ENCODE results near the gene FAM8A1.
A peak's percentile ranks its signal among the peaks of the same experiment; 100 is the strongest.

FAM8A1 gene

DNA sequence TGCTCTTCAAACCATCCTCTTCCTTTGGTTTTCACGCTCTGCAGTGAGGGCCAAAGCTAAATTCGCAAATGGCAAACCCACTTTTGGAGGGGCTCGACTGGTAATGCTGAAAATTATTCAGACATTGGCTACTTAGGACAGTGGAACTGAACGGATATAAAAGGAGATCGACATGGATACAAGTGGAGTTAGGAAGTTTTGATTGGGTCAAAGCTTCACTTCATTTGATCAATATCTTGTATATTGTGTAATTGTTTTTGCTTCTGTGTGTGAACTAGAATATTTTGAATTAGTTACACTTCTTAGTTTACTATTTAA lies 1.2 kb downstream of the FAM8A1 start:
- Histone ChIP-seq H2AK5ac (ENCODE audit: low read length) (no peak overlapping the region), H4K8ac (ENCODE audit: low read depth, low read length) (no peak overlapping the region), H3K4me1 (ENCODE audit: control insufficient read depth in 1 of 2, insufficient read depth in 2 of 2, low read length in 2 of 2) (peaks cover 0 to 8% of the 10 kb centered on the region in 2 experiments), H3K23ac (ENCODE audit: low read length) (no peak overlapping the region), H3K18ac (ENCODE audit: low read length) (no peak overlapping the region), H2BK120ac (ENCODE audit: insufficient read depth, low read length, poor library complexity) (no peak overlapping the region), H2BK5ac (ENCODE audit: low read depth, low read length, poor library complexity) (no peak overlapping the region), H2AFZ (ENCODE audit: insufficient read depth, low read length, poor library complexity) (peak overlapping the region; percentile 75), H3K79me1 (ENCODE audit: low read length) (peaks cover 6% of the 10 kb centered on the region), H3K9ac (ENCODE audit: low read length) (peak overlapping the region; percentile 11), H2BK12ac (ENCODE audit: low read length) (no peak overlapping the region), H3K27ac (ENCODE audit: low read depth, low read length) (no peak overlapping the region), H4K91ac (ENCODE audit: low read depth, low read length) (no peak overlapping the region), H3K4ac (ENCODE audit: low read depth, low read length) (no peak overlapping the region), H3K79me2 (ENCODE audit: control insufficient read depth, insufficient read depth, low read length, poor library complexity) (peaks cover 2% of the 10 kb centered on the region), H4K12ac (ENCODE audit: low read depth, low read length) (no peak overlapping the region), H3K27me3 (ENCODE audit: insufficient read depth, low read length) (no peaks in the 10 kb centered on the region), H3K14ac (ENCODE audit: low read length) (no peak overlapping the region), H3K4me2 (ENCODE audit: low read length) (peak overlapping the region; percentile 96), H3K9me3 (ENCODE audit: insufficient read depth, low read depth, low read length) (no peaks in the 10 kb centered on the region), H3K4me3 (ENCODE audit: low read depth, low read length) (no peak overlapping the region), H3K36me3 (ENCODE audit: control insufficient read depth in 1 of 2, insufficient read depth in 2 of 2, low read length in 2 of 2) (peaks cover 0 to 2% of the 10 kb centered on the region in 2 experiments)
- peak in 1 of 2 donors; percentile 18 for DNase-seq
- no CpG with 5 or more reads among the region's 5 CpGs for WGBS (ENCODE audit: extremely low coverage, insufficient coverage, insufficient read length)

DNA sequence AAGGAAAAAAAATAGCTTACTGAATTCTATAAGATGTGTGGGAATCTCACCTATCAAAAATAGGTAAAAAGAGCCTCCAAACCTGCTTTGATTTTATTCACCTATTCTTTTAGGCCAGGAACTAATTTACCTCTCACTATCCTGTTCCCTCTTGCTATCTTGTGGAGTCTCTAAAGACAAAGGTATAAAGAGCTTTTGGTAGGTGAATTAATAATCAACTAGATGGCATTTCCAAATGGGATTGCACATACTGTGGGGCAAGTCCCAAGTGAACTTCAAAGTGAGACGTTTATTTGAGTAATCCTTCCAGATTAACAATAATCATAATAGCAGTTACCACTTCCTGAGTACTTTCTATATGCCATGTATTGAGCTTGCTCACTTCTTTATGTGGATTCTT lies 2.8 kb downstream of the FAM8A1 start:
- Histone ChIP-seq H2BK120ac (ENCODE audit: insufficient read depth, low read length, poor library complexity) (no peak overlapping the region), H3K9me3 (ENCODE audit: insufficient read depth, low read depth, low read length) (no peaks in the 10 kb centered on the region), H3K27me3 (ENCODE audit: insufficient read depth, low read length) (no peaks in the 10 kb centered on the region), H2AFZ (ENCODE audit: insufficient read depth, low read length, poor library complexity) (no peak overlapping the region), H2BK12ac (ENCODE audit: low read length) (no peak overlapping the region), H3K23ac (ENCODE audit: low read length) (no peak overlapping the region), H3K14ac (ENCODE audit: low read length) (no peak overlapping the region), H3K79me2 (ENCODE audit: control insufficient read depth, insufficient read depth, low read length, poor library complexity) (peaks cover 2% of the 10 kb centered on the region), H4K91ac (ENCODE audit: low read depth, low read length) (no peak overlapping the region), H3K4me2 (ENCODE audit: low read length) (no peak overlapping the region), H3K79me1 (ENCODE audit: low read length) (peaks cover 6% of the 10 kb centered on the region), H2BK5ac (ENCODE audit: low read depth, low read length, poor library complexity) (no peak overlapping the region), H3K36me3 (ENCODE audit: control insufficient read depth in 1 of 2, insufficient read depth in 2 of 2, low read length in 2 of 2) (peaks cover 0 to 2% of the 10 kb centered on the region in 2 experiments), H3K4me3 (ENCODE audit: low read depth, low read length) (no peak overlapping the region), H3K9ac (ENCODE audit: low read length) (no peak overlapping the region), H3K18ac (ENCODE audit: low read length) (no peak overlapping the region), H3K27ac (ENCODE audit: low read depth, low read length) (no peak overlapping the region), H4K8ac (ENCODE audit: low read depth, low read length) (no peak overlapping the region), H4K12ac (ENCODE audit: low read depth, low read length) (no peak overlapping the region), H3K4me1 (ENCODE audit: control insufficient read depth in 1 of 2, insufficient read depth in 2 of 2, low read length in 2 of 2) (peaks cover 0 to 8% of the 10 kb centered on the region in 2 experiments), H3K4ac (ENCODE audit: low read depth, low read length) (no peak overlapping the region), H2AK5ac (ENCODE audit: low read length) (no peak overlapping the region)
- no CpG with 5 or more reads among the region's 1 CpG for WGBS (ENCODE audit: extremely low coverage, insufficient coverage, insufficient read length)
- no peak for DNase-seq

- H3K4me2 ChIP-seq (ENCODE audit: low read length) = no peak overlapping the region
- no peak overlapping the region for H3K9ac ChIP-seq (ENCODE audit: low read length)
- H4K8ac ChIP-seq (ENCODE audit: low read depth, low read length) = no peak overlapping the region
- H3K4me1 ChIP-seq (ENCODE audit: control insufficient read depth in 1 of 2, insufficient read depth in 2 of 2, low read length in 2 of 2) = peaks cover 0 to 3% of the 10 kb centered on the region in 2 experiments
- no peak for DNase-seq
- no peak overlapping the region for H4K91ac ChIP-seq (ENCODE audit: low read depth, low read length)
- no peak overlapping the region for H3K27ac ChIP-seq (ENCODE audit: low read depth, low read length)
- no peak overlapping the region for H2BK120ac ChIP-seq (ENCODE audit: insufficient read depth, low read length, poor library complexity)
- no peaks in the 10 kb centered on the region for H3K9me3 ChIP-seq (ENCODE audit: insufficient read depth, low read depth, low read length)
- no CpG with 5 or more reads among the region's 4 CpGs for WGBS (ENCODE audit: extremely low coverage, insufficient coverage, insufficient read length)
- no peaks in the 10 kb centered on the region for H3K27me3 ChIP-seq (ENCODE audit: insufficient read depth, low read length)
- no peak overlapping the region for H3K4ac ChIP-seq (ENCODE audit: low read depth, low read length)
- no peak overlapping the region for H2AK5ac ChIP-seq (ENCODE audit: low read length)
- no peak overlapping the region for H2AFZ ChIP-seq (ENCODE audit: insufficient read depth, low read length, poor library complexity)
- H3K14ac ChIP-seq (ENCODE audit: low read length) = no peak overlapping the region
- no peaks in the 10 kb centered on the region for H3K79me1 ChIP-seq (ENCODE audit: low read length)
- H3K18ac ChIP-seq (ENCODE audit: low read length) = no peak overlapping the region
- no peak overlapping the region for H3K23ac ChIP-seq (ENCODE audit: low read length)
- no peak overlapping the region for H2BK12ac ChIP-seq (ENCODE audit: low read length)
- H3K36me3 ChIP-seq (ENCODE audit: control insufficient read depth in 1 of 2, insufficient read depth in 2 of 2, low read length in 2 of 2) = peaks cover 2% of the 10 kb centered on the region in 2 experiments
- no peak overlapping the region for H3K4me3 ChIP-seq (ENCODE audit: low read depth, low read length)
- no peak overlapping the region for H2BK5ac ChIP-seq (ENCODE audit: low read depth, low read length, poor library complexity)
- no peak overlapping the region for H4K12ac ChIP-seq (ENCODE audit: low read depth, low read length)
- no peaks in the 10 kb centered on the region for H3K79me2 ChIP-seq (ENCODE audit: control insufficient read depth, insufficient read depth, low read length, poor library complexity)
These were observed 6.5 kb downstream of the FAM8A1 start for GRCh38 chr6:17606606-17607005.

GRCh38 chr6:17610835-17611234 lies 10.7 kb downstream of the FAM8A1 start:
- H2AFZ ChIP-seq (ENCODE audit: insufficient read depth, low read length, poor library complexity) = no peak overlapping the region
- H3K14ac ChIP-seq (ENCODE audit: low read length) = no peak overlapping the region
- H3K18ac ChIP-seq (ENCODE audit: low read length) = no peak overlapping the region
- H3K36me3 ChIP-seq (ENCODE audit: control insufficient read depth in 1 of 2, insufficient read depth in 2 of 2, low read length in 2 of 2) = peaks cover 0 to 11% of the 10 kb centered on the region in 2 experiments
- H3K9me3 ChIP-seq (ENCODE audit: insufficient read depth, low read depth, low read length) = no peaks in the 10 kb centered on the region
- no peak overlapping the region for H3K4ac ChIP-seq (ENCODE audit: low read depth, low read length)
- no peak overlapping the region for H2BK5ac ChIP-seq (ENCODE audit: low read depth, low read length, poor library complexity)
- H2BK12ac ChIP-seq (ENCODE audit: low read length) = no peak overlapping the region
- no peak overlapping the region for H4K8ac ChIP-seq (ENCODE audit: low read depth, low read length)
- no peak overlapping the region for H3K23ac ChIP-seq (ENCODE audit: low read length)
- no peak overlapping the region for H3K4me2 ChIP-seq (ENCODE audit: low read length)
- no peaks in the 10 kb centered on the region for H3K79me1 ChIP-seq (ENCODE audit: low read length)
- H2AK5ac ChIP-seq (ENCODE audit: low read length) = no peak overlapping the region
- no peak overlapping the region for H4K91ac ChIP-seq (ENCODE audit: low read depth, low read length)
- H3K4me1 ChIP-seq (ENCODE audit: control insufficient read depth in 1 of 2, insufficient read depth in 2 of 2, low read length in 2 of 2) = no peaks in the 10 kb centered on the region
- DNase-seq = no peak
- no peaks in the 10 kb centered on the region for H3K79me2 ChIP-seq (ENCODE audit: control insufficient read depth, insufficient read depth, low read length, poor library complexity)
- H4K12ac ChIP-seq (ENCODE audit: low read depth, low read length) = no peak overlapping the region
- no peak overlapping the region for H3K9ac ChIP-seq (ENCODE audit: low read length)
- H3K27ac ChIP-seq (ENCODE audit: low read depth, low read length) = no peak overlapping the region
- no peaks in the 10 kb centered on the region for H3K27me3 ChIP-seq (ENCODE audit: insufficient read depth, low read length)
- H3K4me3 ChIP-seq (ENCODE audit: low read depth, low read length) = no peak overlapping the region
- no CpG with 5 or more reads among the region's 3 CpGs for WGBS (ENCODE audit: extremely low coverage, insufficient coverage, insufficient read length)
- no peak overlapping the region for H2BK120ac ChIP-seq (ENCODE audit: insufficient read depth, low read length, poor library complexity)
